NCI-H460 (cell line): ENCODE data around the gene ERBB2. TPM values are rescaled to one million over a fixed set of nuclear protein-coding genes. Genes with fewer than 3 reads are reported as not detected.
"Not testable (repeated sequence)": the region's sequence is repeated elsewhere in the genome, so short reads cannot be mapped to it uniquely, and the experiment has no call there.

Experiments used
- DNase-seq: peaks from one replicate; pipeline ENCODE4 v3.0.0-alpha.2; 2016; ENCODE audit warnings: low read depth; ENCODE audit errors: extremely low read depth
- total RNA-seq: library from RNA; depleted of rRNA; stranded (reverse); fragments of >200 nt; shearing (Covaris generic); gene quantifications from 2 replicates; pipeline ENCODE4 v1.2.3, GENCODE V29; 2014

The ERBB2 gene
- total RNA-seq, 1 experiment from 2014 or later = 17.4 TPM

GRCh38 chr17:39676198-39676819 lies 23.6 kb upstream of the ERBB2 start:
- no peak for DNase-seq

- no peak for DNase-seq
Measured at GRCh38 chr17:39677072-39677471, 22.8 kb upstream of the ERBB2 start.

- no peak for DNase-seq
Measured at GRCh38 chr17:39677542-39678339, 22.1 kb upstream of the ERBB2 start.

GRCh38 chr17:39678340-39679116 lies 21.3 kb upstream of the ERBB2 start:
- DNase-seq = no peak

GRCh38 chr17:39679521-39680192 lies 20.2 kb upstream of the ERBB2 start:
- DNase-seq = no peak

- DNase-seq = no peak
Measured at GRCh38 chr17:39683295-39683939, 16.4 kb upstream of the ERBB2 start.

GRCh38 chr17:39684369-39685192 lies 15.3 kb upstream of the ERBB2 start:
- DNase-seq = no peak

GRCh38 chr17:39687101-39687545 lies 12.7 kb upstream of the ERBB2 start:
- DNase-seq = no peak

- DNase-seq = peak; percentile 89
Measured at GRCh38 chr17:39687546-39688474, 12.1 kb upstream of the ERBB2 start, which contains the start of gene PGAP3. TSS of gene PGAP3 (minus strand) at chr17:39688057. CDS start at chr17:39688014, 43 bp downstream.

GRCh38 chr17:39688475-39688835 lies 11.4 kb upstream of the ERBB2 start:
- DNase-seq = no peak

GRCh38 chr17:39688945-39689344 lies 10.9 kb upstream of the ERBB2 start:
- DNase-seq = no peak

GRCh38 chr17:39694593-39694992 lies 5.3 kb upstream of the ERBB2 start:
- no peak for DNase-seq

GRCh38 chr17:39695089-39695474 lies 4.8 kb upstream of the ERBB2 start:
- no peak for DNase-seq

GRCh38 chr17:39696731-39697130 lies 3.1 kb upstream of the ERBB2 start:
- no peak for DNase-seq

- DNase-seq = no peak
Measured at GRCh38 chr17:39697961-39698360, 1.9 kb upstream of the ERBB2 start.

GRCh38 chr17:39699157-39699817 lies 577 bp upstream of the ERBB2 start:
- DNase-seq = not testable (repeated sequence)

GRCh38 chr17:39700148-39700987 lies 504 bp downstream of the ERBB2 start:
- DNase-seq = no peak
